UCSD-AML1 (cell line): ENCODE data around the gene APOBEC4.
"Not testable (repeated sequence)": the region's sequence is repeated elsewhere in the genome, so short reads cannot be mapped to it uniquely, and the experiment has no call there.

Experiments used
- DNase-seq: peaks from one replicate; lab custom pipeline; 2025; ENCODE audit not compliant: unreplicated experiment; lab: John Stamatoyannopoulos, UW

Gene APOBEC4, protein sequence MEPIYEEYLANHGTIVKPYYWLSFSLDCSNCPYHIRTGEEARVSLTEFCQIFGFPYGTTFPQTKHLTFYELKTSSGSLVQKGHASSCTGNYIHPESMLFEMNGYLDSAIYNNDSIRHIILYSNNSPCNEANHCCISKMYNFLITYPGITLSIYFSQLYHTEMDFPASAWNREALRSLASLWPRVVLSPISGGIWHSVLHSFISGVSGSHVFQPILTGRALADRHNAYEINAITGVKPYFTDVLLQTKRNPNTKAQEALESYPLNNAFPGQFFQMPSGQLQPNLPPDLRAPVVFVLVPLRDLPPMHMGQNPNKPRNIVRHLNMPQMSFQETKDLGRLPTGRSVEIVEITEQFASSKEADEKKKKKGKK

GRCh38 chr1:183652547-183653461, at the start of gene APOBEC4:
Gene APOBEC4, minus strand, starts transcription at chr1:183653316. Its CDS starts 4,535 bp downstream, at chr1:183648781.
- DNase-seq, result no peak

GRCh38 chr1:183702813-183703198, 49.7 kb upstream of the APOBEC4 start:
- no peak for DNase-seq

DNA sequence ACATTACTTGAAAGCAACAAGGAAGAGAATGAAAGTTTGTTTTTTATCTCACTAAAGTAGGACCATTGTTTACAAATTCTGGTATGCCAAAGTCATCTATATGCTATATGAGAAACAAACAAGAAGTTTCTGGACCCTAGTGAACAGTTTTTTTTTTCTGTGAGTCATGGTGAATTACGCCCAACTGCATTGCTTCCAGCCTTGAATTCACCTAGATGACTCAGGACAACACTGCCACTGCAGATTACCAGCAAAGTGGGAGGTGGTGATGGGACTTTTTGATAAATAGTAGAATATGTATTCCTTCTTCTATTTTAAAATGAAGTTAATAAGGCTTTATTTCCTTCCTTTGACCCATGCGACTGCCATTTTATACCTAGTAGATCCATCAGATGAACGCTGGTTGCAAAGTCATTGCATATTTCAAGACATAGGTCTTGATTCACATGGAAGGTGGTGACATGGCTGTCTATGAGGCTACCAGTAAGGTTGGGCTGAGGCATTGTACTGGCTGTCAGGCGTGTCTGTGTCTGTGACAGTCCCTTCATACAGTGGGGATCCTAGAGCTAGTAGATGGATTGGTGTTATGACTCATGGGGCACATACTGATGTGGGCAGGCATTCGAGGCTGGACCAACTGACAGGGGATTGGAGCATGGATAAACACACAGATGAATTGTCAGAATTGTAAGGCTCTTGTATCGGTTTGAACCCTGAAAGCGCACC, 49.1 kb upstream of the APOBEC4 start:
- no peak for DNase-seq

- no peak for DNase-seq
Measured at GRCh38 chr1:183699616-183700160, 46.6 kb upstream of the APOBEC4 start.

GRCh38 chr1:183697814-183698590, 44.9 kb upstream of the APOBEC4 start:
- DNase-seq, result no peak

DNA sequence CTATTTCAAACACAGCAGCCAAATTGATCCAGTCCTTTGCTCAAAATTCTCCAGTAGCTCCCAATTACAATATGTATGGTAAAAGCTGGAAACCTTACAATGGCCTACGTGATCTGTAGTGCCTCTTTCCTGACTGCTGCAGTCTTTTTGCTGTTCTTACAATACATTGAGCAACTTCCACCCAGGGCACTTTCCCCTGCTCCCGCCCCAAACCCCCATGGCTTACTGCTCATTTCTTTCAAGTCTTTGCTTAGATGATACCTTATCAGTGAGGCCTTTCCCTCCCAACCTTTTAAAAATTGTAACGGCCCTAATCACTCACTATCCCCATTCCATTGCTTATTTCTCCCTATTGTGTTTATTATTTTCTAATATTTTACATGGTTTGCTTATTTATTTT, 43.9 kb upstream of the APOBEC4 start:
- no peak for DNase-seq

- no peak for DNase-seq
Measured at GRCh38 chr1:183694755-183695154, 41.6 kb upstream of the APOBEC4 start.

DNA sequence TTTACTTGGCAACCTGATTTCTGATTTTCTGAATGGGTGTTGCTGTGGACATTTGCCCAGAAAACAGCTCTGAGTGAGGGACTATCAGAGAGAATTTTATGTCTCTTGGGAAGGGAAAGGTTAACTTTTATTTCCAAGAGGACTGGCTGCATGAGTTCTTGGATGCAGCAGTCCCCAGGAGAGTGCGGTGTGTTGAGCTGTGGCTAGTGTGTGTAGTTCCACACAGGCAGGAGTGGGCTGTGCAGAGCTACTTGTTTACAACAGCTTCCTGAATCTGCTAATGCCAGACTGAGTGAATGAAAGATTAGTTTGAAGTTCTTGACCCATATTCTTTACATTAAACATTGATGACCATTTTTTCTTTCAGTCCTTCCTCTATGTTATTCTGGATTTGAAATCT, 41.0 kb upstream of the APOBEC4 start:
- DNase-seq, result no peak

DNA sequence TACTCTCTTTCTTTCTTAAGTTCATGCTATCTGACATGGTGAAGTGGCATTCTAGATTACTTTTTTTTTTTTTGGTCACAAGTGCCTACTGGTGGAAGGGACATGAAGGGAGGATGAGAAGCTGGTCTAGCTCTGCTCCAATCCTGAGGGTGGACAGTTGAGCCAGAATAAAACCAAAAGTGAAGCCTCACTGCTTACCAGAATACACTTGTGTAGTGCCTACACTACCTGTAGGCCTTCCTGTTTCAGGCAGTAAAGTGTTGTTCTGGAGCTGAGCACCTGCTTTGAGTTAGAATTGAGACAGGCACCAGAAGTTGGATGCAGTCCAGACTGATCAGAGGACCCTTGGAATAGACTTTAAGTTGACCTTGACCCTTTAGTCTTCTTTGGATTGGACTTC, 40.4 kb upstream of the APOBEC4 start:
- no peak for DNase-seq

DNA sequence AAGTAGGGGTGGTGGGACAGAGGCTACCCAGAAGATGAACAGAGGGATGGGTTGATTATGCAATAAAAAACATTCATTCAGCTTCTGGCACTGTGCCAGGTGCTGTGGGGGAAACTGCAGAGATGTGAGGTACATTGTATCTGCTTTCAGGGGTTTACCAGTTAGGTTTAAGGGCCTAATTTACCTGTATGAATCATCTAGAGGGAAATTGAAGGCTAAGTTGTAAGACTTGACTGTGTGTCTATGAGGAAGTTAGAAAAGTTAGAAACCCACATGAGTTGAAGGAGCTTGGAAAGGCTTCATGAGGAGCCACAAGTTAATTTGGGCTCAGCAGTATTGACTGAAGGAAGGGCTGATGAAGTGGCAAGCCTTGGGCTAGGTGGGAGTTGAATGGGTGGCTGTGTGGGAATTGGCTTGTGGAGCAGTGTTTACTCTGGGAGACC, 36.7 kb upstream of the APOBEC4 start:
- no peak for DNase-seq

GRCh38 chr1:183688341-183689060, 35.4 kb upstream of the APOBEC4 start:
- no peak for DNase-seq

DNA sequence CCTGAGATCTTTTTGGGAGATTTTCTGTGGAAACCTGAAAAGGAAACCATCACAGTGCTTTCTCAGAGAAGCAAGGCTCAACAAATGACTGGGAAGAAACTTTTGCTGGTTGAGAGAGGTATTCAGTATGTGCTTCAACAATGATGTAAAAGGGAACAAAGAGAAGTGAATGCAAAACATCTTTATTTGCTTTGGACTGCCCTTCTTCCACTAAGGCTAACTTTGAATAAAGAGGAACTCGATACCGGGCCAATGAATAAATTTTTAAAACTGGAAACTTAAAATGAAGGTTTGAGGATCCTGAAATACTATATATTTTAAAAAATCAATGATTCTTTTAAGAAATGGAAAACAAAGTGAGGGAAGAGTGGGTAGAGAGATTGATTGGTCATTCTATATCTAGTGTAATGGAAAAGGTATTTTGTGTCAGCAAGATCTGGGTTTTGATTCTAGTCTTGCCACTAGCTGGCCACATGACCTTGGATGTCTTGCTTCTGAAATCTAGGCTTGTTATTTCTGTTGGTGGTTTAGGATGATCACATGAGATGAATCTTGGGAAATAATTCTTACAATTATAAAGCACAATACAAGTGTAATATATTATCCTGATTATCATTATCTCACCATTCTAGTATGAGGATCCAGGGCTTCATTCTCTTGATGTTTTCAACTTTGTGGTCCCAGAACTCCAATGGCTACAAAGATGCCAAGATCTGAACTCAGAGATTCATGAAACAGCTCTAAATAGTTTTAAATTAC, 34.6 kb upstream of the APOBEC4 start:
- no peak for DNase-seq

GRCh38 chr1:183686229-183686628, 33.1 kb upstream of the APOBEC4 start:
- DNase-seq, result no peak

- no peak for DNase-seq
Measured at GRCh38 chr1:183685112-183685713, 32.1 kb upstream of the APOBEC4 start.

- DNase-seq, result not testable (repeated sequence)
Measured at GRCh38 chr1:183679363-183679762, 26.2 kb upstream of the APOBEC4 start.

- DNase-seq, result no peak
Measured at GRCh38 chr1:183678819-183679218, 25.7 kb upstream of the APOBEC4 start.

- DNase-seq, result no peak
Measured at GRCh38 chr1:183676586-183677189, 23.6 kb upstream of the APOBEC4 start.
